NCI-H748 (cell line): Measurements from ENCODE around the gene LAMP1.
"Not testable (repeated sequence)": the region's sequence is repeated elsewhere in the genome, so short reads cannot be mapped to it uniquely, and the experiment has no call there.

Experiments
- DNase-seq: peaks from one replicate; lab custom pipeline; 2025; ENCODE audit not compliant: unreplicated experiment; lab: John Stamatoyannopoulos, UW

Gene LAMP1

DNA sequence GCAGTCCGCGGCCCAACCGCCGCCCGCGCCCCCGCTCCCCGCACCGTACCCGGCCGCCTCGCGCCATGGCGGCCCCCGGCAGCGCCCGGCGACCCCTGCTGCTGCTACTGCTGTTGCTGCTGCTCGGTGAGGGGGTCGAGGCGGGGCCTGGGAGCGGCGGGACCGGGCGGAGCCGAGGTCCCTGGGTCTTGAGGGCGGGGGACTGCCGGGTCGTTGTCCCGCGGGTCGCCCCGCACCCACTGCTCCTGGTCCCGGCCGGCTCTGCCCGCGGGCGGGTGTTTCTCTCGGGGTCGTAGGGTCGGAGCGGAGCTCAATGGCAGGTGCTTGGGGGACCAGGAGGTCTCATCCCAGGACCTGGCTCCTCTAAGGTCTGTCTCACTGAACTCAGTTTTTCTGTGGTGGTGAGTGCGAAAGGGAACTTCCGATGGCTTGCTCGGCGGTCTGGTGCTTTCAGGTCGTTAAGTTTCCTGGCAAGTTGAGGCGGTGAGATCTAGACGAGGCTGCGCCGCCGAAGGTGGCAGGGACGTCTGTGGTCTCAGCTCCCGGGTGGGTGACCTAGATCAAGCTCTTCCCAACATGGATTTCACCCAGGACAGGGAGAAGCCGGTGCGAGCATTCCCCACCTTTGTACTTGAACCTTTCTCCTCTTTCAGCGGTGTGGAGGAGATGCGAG, 467 bp downstream of the LAMP1 start:
- DNase-seq = peak; percentile 37

DNA sequence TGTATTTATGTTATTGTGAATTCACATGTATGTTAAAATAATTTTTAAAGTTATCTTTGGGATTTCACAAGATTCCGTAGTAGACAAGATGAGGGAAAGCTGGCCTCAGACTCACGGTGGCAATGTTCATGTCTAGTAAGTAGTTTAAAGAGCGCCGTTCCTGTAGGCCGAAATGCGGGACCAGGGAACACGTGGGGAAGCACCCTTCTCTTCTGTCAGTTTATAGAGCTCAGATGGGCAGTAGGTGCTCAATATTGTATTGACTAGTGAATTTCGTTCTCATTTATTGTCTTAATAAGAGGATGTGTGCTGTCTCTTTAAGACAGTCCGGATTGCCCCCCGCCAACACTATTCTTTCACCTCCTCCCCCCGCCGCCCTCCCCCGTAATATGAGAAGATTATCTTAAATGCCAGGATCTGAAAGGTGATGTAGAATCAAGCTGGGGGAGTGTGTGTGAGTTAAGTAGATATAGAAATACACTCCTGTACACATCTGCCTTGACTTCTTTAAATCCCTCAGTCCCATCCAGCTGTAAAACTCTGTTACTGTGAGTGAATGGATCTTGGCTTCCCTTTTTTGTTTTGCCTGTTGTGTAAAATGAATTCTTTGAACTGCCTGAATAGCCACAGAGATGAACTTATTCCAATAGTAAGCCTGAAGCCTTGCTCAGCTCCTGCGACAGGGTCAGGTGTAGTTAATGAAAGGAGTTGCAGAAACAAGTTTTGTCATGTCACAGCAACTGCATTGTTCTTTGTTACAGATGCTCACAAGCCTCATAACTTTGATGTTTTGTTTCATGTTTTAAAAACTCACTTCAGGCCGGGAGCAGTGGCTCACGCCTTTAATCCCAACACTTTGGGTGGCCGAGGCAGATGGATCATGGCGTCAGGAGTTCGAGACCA, 1.3 kb downstream of the LAMP1 start:
- no peak for DNase-seq

- DNase-seq = no peak
Measured at GRCh38 chr13:113299951-113300350, 2.9 kb downstream of the LAMP1 start.

GRCh38 chr13:113302986-113303385, 5.9 kb downstream of the LAMP1 start:
- no peak for DNase-seq

DNA sequence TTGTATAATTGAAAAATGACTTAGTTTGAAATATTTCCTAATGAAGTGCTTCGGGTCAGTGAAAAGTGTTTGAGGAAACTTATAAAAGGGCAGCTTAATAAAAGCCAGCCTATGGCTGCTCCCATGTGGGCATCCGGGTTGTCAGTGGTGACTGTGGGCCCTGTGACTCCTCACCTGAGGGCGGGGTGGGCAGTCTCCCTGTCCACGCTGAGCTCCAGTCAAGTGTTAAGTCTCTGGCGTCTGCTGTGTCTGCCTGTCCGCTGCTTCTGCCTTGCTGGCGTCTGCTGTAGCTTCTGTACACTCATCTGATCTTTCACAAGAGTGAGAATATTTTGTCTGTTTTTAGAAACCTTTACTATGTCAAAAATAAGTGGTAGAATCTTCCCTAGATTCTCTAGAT, 7.1 kb downstream of the LAMP1 start:
- DNase-seq = no peak

DNA sequence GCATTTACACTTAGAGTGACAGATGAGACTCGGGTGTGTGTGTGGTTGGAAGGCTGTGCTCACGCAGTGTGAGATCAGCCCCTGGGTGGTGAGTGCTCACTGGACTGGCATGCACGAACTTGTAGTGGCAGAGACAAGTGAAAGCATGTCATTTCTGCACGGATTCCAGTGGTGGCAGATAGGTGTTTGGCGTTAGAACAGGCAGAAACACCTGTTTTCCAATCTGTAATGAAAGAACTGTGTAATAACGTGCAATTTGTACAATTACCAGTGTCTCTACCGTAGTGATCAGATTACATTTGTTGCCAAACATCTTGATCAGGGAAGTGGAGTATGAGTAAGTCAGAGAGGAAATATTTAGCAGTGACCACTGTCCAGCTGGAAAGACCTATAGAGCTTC, 8.2 kb downstream of the LAMP1 start:
- no peak for DNase-seq

DNA sequence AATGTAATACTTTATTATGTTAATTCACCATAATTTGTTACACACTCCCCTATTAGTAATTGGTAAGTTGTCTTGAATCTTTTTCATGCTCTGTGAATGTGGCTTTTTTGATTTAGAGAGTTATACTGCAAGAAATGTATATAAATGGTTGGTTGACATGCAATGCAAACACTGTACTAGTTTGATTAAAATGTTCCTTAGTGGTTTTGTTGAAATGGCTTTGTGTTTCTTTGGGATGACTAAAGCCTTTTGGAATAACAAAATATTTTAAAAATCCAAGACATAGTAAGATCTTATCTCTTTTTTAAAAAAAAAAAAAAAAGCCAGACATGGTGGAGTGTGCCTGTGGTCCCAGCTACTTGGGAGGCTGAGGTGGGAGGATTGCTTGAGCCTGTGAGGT, 10.5 kb downstream of the LAMP1 start:
- DNase-seq = no peak

DNA sequence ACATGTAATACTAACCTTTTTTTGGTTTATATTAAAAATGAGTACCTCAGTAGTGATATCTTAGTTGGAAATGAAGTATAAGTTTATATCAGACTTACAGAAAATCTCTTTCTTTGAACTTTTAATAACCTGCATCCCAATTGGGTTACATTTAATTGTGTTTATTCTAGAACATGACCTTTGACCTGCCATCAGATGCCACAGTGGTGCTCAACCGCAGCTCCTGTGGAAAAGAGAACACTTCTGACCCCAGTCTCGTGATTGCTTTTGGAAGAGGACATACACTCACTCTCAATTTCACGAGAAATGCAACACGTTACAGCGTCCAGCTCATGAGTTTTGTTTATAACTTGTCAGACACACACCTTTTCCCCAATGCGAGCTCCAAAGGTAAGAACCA, 12.4 kb downstream of the LAMP1 start:
- no peak for DNase-seq

GRCh38 chr13:113314112-113314511, 17.1 kb downstream of the LAMP1 start:
- not testable (repeated sequence) for DNase-seq

DNA sequence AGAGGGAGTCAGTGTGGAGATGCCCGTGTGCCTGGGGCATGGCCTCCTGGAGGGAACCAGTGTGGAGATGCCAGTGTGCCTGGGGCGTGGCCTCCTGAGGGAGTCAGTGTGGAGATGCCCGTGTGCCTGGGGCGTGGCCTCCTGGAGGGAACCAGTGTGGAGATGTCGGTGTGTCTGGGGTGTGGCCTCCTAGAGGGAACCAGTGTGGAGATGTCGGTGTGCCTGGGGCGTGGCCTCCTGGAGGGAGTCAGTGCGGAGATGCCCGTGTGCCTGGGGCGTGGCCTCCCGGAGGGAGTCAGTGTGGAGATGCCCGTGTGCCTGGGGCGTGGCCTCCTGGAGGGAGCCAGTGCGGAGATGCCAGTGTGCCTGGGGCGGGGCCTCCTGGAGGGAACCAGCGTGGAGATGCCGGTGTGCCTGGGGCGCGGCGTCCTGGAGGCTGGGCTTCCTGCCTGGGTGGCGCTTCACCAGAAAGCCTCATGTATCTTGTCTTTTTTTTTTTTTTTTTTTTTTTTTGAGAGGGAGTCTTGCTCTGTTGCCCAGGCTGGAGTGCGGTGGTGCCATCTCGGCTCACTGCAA, 17.9 kb downstream of the LAMP1 start:
- not testable (repeated sequence) for DNase-seq

GRCh38 chr13:113315992-113316391, 19.0 kb downstream of the LAMP1 start:
- no peak for DNase-seq

GRCh38 chr13:113317031-113317430, 20.0 kb downstream of the LAMP1 start:
- DNase-seq = no peak

GRCh38 chr13:113318956-113319355, 21.9 kb downstream of the LAMP1 start:
- no peak for DNase-seq

- DNase-seq = no peak
Measured at GRCh38 chr13:113319371-113319770, 22.3 kb downstream of the LAMP1 start.

DNA sequence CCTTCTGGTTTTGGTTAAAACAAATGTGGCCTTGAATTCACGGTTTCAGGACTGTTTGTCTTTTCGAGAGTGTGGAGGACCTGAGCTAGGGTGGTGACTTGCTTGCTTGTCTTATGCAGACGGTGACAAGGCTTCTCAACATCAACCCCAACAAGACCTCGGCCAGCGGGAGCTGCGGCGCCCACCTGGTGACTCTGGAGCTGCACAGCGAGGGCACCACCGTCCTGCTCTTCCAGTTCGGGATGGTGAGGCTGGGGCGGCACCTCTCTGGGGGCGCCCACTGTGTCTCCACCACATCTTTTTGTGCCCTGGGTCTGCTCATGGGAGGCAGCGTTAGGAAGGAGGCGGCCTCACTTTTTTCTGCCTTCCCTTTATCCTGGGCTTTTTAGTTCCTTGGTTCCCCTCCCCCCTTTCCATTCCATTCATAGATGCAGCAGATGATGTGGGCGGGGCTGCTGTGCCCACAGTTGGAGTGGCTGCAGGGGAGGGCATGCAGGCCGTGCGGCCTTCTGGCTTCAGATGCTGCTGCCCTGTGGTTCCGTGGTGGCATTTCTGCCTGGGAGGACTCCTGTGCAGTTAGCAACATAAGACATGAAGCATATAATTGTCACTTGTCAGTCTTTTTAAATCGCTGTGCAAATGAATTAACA, 23.3 kb downstream of the LAMP1 start:
- DNase-seq = no peak

GRCh38 chr13:113321546-113321945, 24.5 kb downstream of the LAMP1 start:
- DNase-seq = no peak

DNA sequence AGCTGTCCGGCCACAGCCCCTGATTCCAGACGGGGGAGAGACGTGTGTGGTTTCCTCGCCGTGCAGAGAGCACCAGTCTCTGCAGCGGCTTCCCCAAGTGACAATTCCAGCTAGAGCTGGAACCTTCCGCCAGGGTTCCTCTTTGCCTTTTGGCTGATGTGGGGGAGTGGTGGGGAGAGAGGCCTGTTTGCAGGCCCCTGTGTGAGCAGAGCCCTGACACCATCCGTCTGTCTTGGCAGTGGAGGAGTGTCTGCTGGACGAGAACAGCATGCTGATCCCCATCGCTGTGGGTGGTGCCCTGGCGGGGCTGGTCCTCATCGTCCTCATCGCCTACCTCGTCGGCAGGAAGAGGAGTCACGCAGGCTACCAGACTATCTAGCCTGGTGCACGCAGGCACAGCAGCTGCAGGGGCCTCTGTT, 25.0 kb downstream of the LAMP1 start:
- no peak for DNase-seq

DNA sequence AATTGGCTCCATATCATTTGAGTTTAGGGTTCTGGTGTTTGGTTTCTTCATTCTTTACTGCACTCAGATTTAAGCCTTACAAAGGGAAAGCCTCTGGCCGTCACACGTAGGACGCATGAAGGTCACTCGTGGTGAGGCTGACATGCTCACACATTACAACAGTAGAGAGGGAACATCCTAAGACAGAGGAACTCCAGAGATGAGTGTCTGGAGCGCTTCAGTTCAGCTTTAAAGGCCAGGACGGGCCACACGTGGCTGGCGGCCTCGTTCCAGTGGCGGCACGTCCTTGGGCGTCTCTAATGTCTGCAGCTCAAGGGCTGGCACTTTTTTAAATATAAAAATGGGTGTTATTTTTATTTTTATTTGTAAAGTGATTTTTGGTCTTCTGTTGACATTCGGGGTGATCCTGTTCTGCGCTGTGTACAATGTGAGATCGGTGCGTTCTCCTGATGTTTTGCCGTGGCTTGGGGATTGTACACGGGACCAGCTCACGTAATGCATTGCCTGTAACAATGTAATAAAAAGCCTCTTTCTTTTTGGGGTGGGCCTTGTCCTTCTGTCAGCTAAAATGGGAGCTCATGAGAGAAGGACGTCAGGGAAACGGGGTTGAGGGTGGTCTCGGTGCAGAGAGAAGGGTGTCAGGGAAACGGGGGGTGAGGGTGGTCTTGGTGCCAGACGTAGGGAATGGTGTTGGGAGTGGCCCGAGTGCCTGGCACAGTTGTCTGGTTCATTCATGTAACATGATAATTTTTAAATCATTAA, 26.0 kb downstream of the LAMP1 start:
- no peak for DNase-seq

GRCh38 chr13:113323869-113324268, 26.8 kb downstream of the LAMP1 start:
- no peak for DNase-seq

DNA sequence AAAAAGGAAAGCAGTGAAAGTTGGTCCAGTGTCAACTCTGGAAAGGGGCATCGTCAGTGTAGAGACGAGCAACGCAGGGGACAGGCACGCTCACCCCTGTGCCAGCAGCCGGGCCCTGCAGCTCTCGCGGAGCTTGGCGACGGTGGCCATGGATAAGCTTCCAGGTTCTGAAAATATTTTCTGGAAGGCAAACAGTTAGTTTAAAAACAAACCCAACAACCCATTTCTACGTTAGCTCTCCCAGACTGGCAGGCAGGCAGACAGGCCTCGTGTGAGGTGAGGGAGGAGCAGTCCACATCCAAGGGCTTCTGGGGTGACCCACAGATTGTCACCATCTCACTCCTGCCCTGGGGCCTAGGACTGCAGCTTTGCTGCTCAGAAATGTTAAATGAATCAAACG, 27.4 kb downstream of the LAMP1 start:
- DNase-seq = no peak

DNA sequence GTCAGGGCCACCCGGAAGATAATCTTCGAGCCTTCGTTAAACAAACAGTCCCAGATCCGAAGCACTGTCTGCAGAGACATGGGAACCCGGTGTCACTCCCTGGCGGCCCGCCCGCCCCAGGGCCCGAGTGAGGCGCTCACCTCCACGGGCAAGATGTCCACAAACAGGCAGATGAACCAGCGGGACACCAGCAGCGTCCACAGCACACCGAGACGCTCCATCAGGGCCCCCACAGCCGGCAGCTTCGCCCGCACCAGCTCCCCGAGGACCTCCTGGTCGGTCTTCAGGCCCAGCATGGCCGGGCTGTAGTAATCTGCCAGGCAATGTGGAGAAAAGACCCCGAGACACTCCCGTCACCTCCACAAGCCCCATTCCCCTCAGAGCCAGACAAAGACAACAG, 28.7 kb downstream of the LAMP1 start:
- no peak for DNase-seq
